PC-9 (cell line): ENCODE results near the gene ELMO2. TPM values are rescaled to one million over a fixed set of nuclear protein-coding genes. Genes with fewer than 3 reads are reported as not detected.

Source experiments
- BruUV-seq: library from RNA; stranded (reverse); fragments of 400-500 nt; replicated peaks from 2 replicates; lab custom pipeline; 2021; lab: Mats Ljungman, UMichigan
- CTCF ChIA-PET: fragments of 300-600 bp; sonication (Branson Sonifier 250); formaldehyde crosslinking; loops from one replicate; lab custom pipeline; 2022; ENCODE audit warnings: antibody characterized with exemption; lab: Charles Lee
- POLR2A ChIA-PET: fragments of 300-600 bp; sonication (Branson Sonifier 250); formaldehyde crosslinking; loops from one replicate; lab custom pipeline; 2022; ENCODE audit warnings: antibody characterized with exemption; ENCODE audit not compliant: unreplicated experiment; lab: Charles Lee
- DNase-seq, 2 experiments: peaks; one replicate each; pipeline versions ENCODE4 v3.0.0 to v3.0.0-alpha.2; 2015 to 2022; ENCODE audit warnings: mixed read lengths in 1 of 2
- H2AFZ ChIP-seq: fragments of 200-600 bp; sonication (generic); 2 replicates; pipeline ENCODE4 v1.8.1; 2017; ENCODE audit warnings: antibody characterized with exemption
- H3F3A ChIP-seq: fragments of 200-600 bp; sonication (generic); 2 replicates; pipeline ENCODE4 v1.8.1; 2017; ENCODE audit warnings: antibody characterized with exemption, mild to moderate bottlenecking, low read depth; ENCODE audit not compliant: insufficient read depth
- H3K27ac ChIP-seq: fragments of 200-600 bp; sonication (generic); 2 replicates; pipeline ENCODE4 v1.6.1; 2016; ENCODE audit warnings: mixed run types
- H3K27me3 ChIP-seq: fragments of 200-600 bp; sonication (generic); 2 replicates; pipeline ENCODE4 v1.6.1; 2016; ENCODE audit warnings: low read depth, mixed run types; ENCODE audit not compliant: insufficient read depth
- H3K36me3 ChIP-seq: fragments of 200-600 bp; sonication (generic); 2 replicates; pipeline ENCODE4 v1.6.1; 2016; ENCODE audit warnings: low read depth, mixed run types
- H3K4me1 ChIP-seq: fragments of 200-600 bp; sonication (generic); replicated peaks from 2 replicates; pipeline ENCODE4 v1.6.1; 2016; ENCODE audit warnings: mixed run types; ENCODE audit not compliant: insufficient read depth
- H3K4me2 ChIP-seq: fragments of 200-600 bp; sonication (generic); 2 replicates; pipeline ENCODE4 v1.6.1; 2017; ENCODE audit warnings: mixed run types
- H3K4me3 ChIP-seq: fragments of 200-600 bp; sonication (generic); 2 replicates; pipeline ENCODE4 v1.6.1; 2016; ENCODE audit warnings: mixed run types
- H3K79me2 ChIP-seq: fragments of 200-600 bp; sonication (generic); 2 replicates; pipeline ENCODE4 v1.6.1; 2017; ENCODE audit warnings: low read depth, mixed run types
- H3K9me2 ChIP-seq: fragments of 200-600 bp; sonication (generic); 2 replicates; pipeline ENCODE4 v1.8.1; 2017; ENCODE audit warnings: mild to moderate bottlenecking; ENCODE audit not compliant: insufficient read depth
- H3K9me3 ChIP-seq: fragments of 200-600 bp; sonication (generic); 2 replicates; pipeline ENCODE4 v1.8.1; 2016; ENCODE audit warnings: low read depth; ENCODE audit not compliant: insufficient read depth
- H4K20me1 ChIP-seq: fragments of 200-600 bp; sonication (generic); 2 replicates; pipeline ENCODE4 v1.8.1; 2017; ENCODE audit not compliant: insufficient read depth
- EZH2 ChIP-seq: fragments of 200-600 bp; sonication (generic); IDR thresholded peaks from 2 replicates; pipeline ENCODE4 v1.8.0; 2017; ENCODE audit warnings: antibody characterized with exemption, low read depth
- intact Hi-C: fragments of 100-400 bp; cut with micrococcal nuclease; formaldehyde crosslinking; loops from one replicate; pipeline ENCODE4 v1.10.0; 2022; ENCODE audit not compliant: unreplicated experiment
- total RNA-seq: library from RNA; stranded (reverse); gene quantifications from 2 replicates; pipeline ENCODE4 v1.2.3, GENCODE V29; 2021
- TF ChIP-seq, protein P1 (sequence below): fragments of 200-600 bp; sonication (generic); conservative IDR thresholded peaks from 2 replicates; pipeline ENCODE4 v1.6.1; 2017; ENCODE audit warnings: mixed run types, antibody characterized with exemption, mild to moderate bottlenecking, moderate library complexity

Gene ELMO2
- total RNA-seq, 1 experiment from 2014 or later: 29.4 TPM

DNA sequence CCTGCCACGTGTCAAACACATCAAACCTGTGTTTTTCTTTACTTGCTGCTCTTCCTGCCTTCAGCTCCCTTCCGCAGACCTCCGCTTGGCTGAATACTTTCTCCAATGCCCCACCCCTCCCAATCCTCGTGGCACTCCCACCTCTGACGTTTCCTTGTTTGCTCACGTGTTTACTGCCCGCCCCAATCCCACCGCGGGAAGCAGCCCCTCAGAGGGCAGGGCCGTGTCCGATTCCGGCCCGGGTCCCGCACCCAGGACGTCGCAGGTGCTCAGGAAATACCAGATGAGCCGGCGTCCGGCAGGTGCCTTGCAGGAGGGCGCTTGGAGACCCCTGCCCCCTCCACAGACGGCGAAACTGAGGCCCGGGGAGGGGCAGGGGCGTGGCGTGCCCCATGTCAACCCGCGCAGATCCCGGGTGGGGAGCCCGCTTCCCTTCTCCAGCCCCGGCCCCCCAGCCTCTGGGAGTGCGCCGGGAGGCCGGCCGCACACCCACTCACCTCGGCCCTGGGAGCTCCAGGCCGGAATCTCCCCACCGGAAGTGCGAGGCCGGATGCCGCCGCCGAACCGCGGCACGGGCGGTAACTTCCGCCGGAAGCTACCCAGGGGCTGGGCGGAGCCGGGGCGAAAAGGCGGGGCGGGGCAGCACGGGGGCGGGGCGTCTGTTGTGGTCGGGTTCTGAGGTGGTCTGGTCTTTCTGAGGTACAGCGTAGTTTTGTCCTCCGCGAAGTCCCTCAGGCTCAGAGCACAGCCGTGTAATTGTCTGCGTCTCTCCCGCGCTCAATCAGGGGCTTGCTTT lies 42.3 kb downstream of the ELMO2 start:
- TF ChIP-seq EZH2: no peak
- TF ChIP-seq, protein P1, sequence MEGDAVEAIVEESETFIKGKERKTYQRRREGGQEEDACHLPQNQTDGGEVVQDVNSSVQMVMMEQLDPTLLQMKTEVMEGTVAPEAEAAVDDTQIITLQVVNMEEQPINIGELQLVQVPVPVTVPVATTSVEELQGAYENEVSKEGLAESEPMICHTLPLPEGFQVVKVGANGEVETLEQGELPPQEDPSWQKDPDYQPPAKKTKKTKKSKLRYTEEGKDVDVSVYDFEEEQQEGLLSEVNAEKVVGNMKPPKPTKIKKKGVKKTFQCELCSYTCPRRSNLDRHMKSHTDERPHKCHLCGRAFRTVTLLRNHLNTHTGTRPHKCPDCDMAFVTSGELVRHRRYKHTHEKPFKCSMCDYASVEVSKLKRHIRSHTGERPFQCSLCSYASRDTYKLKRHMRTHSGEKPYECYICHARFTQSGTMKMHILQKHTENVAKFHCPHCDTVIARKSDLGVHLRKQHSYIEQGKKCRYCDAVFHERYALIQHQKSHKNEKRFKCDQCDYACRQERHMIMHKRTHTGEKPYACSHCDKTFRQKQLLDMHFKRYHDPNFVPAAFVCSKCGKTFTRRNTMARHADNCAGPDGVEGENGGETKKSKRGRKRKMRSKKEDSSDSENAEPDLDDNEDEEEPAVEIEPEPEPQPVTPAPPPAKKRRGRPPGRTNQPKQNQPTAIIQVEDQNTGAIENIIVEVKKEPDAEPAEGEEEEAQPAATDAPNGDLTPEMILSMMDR: no peak
- Histone ChIP-seq H4K20me1 (peaks cover 50% of the 10 kb centered on the region), H3K4me2 (peak overlapping the region; percentile 94), H3K4me1 (peaks cover 27% of the 10 kb centered on the region), H3K27ac (peak overlapping the region; percentile 82), H3K36me3 (peaks cover 7% of the 10 kb centered on the region; the same call in 1 of the 2 replicates), H3K27me3 (no peaks in the 10 kb centered on the region), H3K9me3 (no peaks in the 10 kb centered on the region), H2AFZ (peak overlapping the region; percentile 82), H3K9me2 (no peaks in the 10 kb centered on the region), H3F3A (peaks cover 31% of the 10 kb centered on the region), H3K4me3 (peak overlapping the region; percentile 90), H3K79me2 (peaks cover 33% of the 10 kb centered on the region)
- BruUV-seq: TSS peak; percentile 57
- intact Hi-C loops: loop anchor here (1.0 to 5.0 kb wide), 2 partner anchors 14 to 392 kb away; partner anchors contain the start of gene ZNF335
- POLR2A ChIA-PET: interaction anchor here (0.5 to 0.9 kb wide), 11 partner anchors 10 to 1950 kb away, joined by 3 to 11 read pairs (median 4); no protein-coding TSS in a partner anchor
- CTCF ChIA-PET: interaction anchor here (0.6 to 1.2 kb wide), 3 partner anchors 15 to 1422 kb away, joined by 3 to 10 read pairs (median 4); no protein-coding TSS in a partner anchor
- peak; percentile 87 to 88 for DNase-seq

DNA sequence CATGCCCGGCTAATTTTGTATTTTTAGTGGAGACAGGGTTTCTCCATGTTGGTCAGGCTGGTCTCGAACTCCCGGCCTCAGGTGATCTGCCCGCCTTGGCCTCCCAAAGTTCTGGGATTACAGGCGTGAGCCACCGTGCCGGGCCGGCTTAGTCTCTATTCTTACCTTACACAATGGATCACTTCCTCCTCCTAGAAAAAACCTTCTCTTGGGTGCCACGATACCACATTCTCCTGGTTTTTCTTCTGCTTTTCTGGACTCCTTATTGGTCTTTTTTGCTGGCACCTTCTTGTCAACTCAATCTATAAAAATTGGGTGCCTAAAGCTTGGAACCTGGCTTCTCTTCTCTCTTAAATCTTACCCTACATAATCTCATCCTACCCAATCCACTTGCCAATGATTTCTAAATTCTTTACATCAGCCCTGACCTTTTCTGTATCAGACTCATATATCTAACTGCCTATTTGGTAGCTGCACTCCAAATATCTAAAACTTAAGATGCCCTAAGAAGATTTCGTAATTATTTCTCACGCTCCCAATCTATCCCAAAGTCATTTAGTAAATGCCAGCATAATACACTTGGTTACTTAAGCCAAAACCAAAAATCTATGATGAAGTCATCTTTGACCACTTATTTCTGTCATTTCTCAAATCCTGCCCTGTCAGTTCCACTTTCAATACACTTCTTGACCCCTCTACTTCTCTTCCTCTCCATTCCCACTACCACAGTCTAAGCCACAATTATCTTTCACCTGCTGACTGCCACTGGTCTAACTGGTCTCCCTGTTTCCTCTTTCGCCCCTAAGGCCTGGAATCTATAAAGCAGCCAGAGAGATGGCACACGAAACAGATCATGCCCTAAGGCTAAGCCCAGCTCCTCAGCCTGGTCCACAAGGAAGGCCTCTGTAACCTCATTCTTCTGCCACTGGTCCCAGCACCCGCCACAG lies 43.2 kb downstream of the ELMO2 start:
- peak overlapping the region; percentile 90 for H3K4me3 ChIP-seq
- POLR2A ChIA-PET: interaction anchor here (0.5 to 0.7 kb wide), 4 partner anchors 11 to 1233 kb away, joined by 3 to 5 read pairs (median 4); no protein-coding TSS in a partner anchor
- DNase-seq: no peak
- H3F3A ChIP-seq: peaks cover 22% of the 10 kb centered on the region
- no peaks in the 10 kb centered on the region for H3K9me3 ChIP-seq
- H3K36me3 ChIP-seq: peaks cover 7% of the 10 kb centered on the region; the same call in 1 of the 2 replicates
- no peaks in the 10 kb centered on the region for H3K9me2 ChIP-seq
- BruUV-seq: no TSS peak
- peaks cover 20% of the 10 kb centered on the region for H3K4me1 ChIP-seq
- no peaks in the 10 kb centered on the region for H3K27me3 ChIP-seq
- CTCF ChIA-PET: interaction anchor here (0.6 to 1.2 kb wide), 2 partner anchors 14 to 230 kb away, joined by 4 read pairs; no protein-coding TSS in a partner anchor
- H3K4me2 ChIP-seq: peak overlapping the region; percentile 94
- peaks cover 55% of the 10 kb centered on the region for H4K20me1 ChIP-seq
- no peak for TF ChIP-seq EZH2
- TF ChIP-seq, protein P1: no peak
- intact Hi-C loops: loop anchor here (1.0 to 5.0 kb wide), 2 partner anchors 13 to 391 kb away; partner anchors contain the start of gene ZNF335
- peaks cover 33% of the 10 kb centered on the region for H3K79me2 ChIP-seq
- peak overlapping the region; percentile 82 for H2AFZ ChIP-seq
- peak overlapping the region; percentile 82 for H3K27ac ChIP-seq

DNA sequence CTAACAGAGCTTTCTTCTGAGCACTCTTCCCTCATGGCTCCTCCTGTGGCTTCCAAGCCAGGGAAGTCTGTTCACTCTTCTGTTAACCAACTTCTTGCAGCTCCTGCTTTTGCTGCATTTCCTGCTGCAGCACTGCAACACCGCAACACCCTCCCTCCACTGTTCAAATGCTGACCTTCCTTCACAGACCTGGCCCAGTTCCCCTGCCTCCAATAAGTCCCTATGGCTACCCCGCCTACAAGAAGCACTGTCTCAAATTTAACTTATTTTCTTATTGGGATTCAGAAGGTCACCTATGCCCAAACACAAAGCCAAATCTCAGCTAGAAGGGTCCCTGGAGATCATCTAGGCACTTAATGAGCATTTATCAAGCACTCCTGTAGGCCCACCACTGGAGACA lies 44.6 kb downstream of the ELMO2 start:
- no peaks in the 10 kb centered on the region for H3K27me3 ChIP-seq
- H4K20me1 ChIP-seq: peaks cover 64% of the 10 kb centered on the region
- H3K4me1 ChIP-seq: peaks cover 13% of the 10 kb centered on the region
- H3K9me2 ChIP-seq: no peaks in the 10 kb centered on the region
- no peak for TF ChIP-seq EZH2
- TF ChIP-seq, protein P1: no peak
- POLR2A ChIA-PET: no interaction called here
- peaks cover 7% of the 10 kb centered on the region; the same call in 1 of the 2 replicates for H3K36me3 ChIP-seq
- CTCF ChIA-PET: no interaction called here
- no peak overlapping the region for H3K27ac ChIP-seq
- no peak for DNase-seq
- peaks cover 11% of the 10 kb centered on the region; the same call in 1 of the 2 replicates for H3F3A ChIP-seq
- peaks cover 33% of the 10 kb centered on the region for H3K79me2 ChIP-seq
- H3K4me3 ChIP-seq: no peak overlapping the region
- intact Hi-C loops: loop anchor here (5.0 kb wide), 1 partner anchor 390 kb away; the partner anchor contains the start of gene ZNF335
- no TSS peak for BruUV-seq
- no peak overlapping the region for H2AFZ ChIP-seq
- H3K4me2 ChIP-seq: no peak overlapping the region
- H3K9me3 ChIP-seq: no peaks in the 10 kb centered on the region
